ENCODE measurements around the gene SCRN2. TPM values are rescaled to one million over a fixed set of nuclear protein-coding genes. Genes with fewer than 3 reads are reported as not detected.

Gene SCRN2
- total and polyA plus RNA-seq, 2 of the 13 experiments (the other 11 are each of a cell fraction or from before 2014, with no cell fraction given): 21.7 to 29.5 TPM

GRCh38 chr17:47862621-47863440 is 21.8 kb upstream of the SCRN2 start (continued):
- TF ChIP-seq ZNF503 (CRISPR knock-in tag; IDR thresholded peaks at IDR 0.05): no peak
- TF ChIP-seq ZNF761 (CRISPR knock-in tag; conservative IDR thresholded peaks at IDR 0.05): no peak
- TF ChIP-seq ZMYM2 (CRISPR knock-in tag; IDR thresholded peaks at IDR 0.05): no peak
- no peak for TF ChIP-seq NFAT5 (CRISPR knock-in tag; IDR thresholded peaks at IDR 0.05)

Measured in HepG2 (cell line).